Breast epithelium (tissue), 3 donors: Measurements from ENCODE around the gene PSORS1C1.

Source experiments
- POLR2A ChIP-seq: fragments of 450-650 bp; IDR thresholded peaks from one replicate; pipeline ENCODE4 v1.6.1; 2016; ENCODE audit warnings: antibody characterized with exemption, mild to moderate bottlenecking, moderate library complexity
- POLR2AphosphoS5 ChIP-seq, 3 donors: sonication (generic); formaldehyde crosslinking; IDR thresholded peaks; one replicate each; pipeline ENCODE4 v1.6.1; 2017; ENCODE audit warnings: antibody characterized with exemption in 3 of 3
- TF ChIP-seq, protein P1 (sequence below), 3 donors: fragments of 450-650 bp; IDR thresholded peaks; one replicate each; pipeline ENCODE4 v1.5.1; 2016 to 2017; ENCODE audit warnings: antibody characterized with exemption in 3 of 3, mild to moderate bottlenecking in 3 of 3, moderate library complexity in 3 of 3

DNA sequence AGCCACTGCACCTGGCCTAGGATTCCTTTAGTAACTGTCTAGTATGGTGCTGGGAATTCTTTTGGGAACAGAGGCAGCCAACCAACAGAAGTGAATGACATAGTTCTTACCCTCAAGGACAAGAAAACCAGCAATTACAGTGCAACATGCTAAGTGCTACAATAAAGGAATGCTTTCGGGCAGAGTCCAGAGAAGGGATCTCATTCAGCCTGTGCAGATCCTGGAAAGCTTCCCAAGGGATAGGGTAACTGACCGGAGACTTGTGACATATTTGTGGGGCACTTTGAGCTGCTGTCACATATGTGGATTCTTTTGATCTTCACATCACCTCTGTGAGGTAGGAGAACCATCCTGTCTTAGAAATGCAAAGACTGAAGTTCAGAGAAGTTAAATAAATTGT lies 49.0 kb upstream of the PSORS1C1 start:
- TF ChIP-seq POLR2A (no peak), POLR2AphosphoS5 (IDR thresholded peaks at IDR 0.05) (no peak)
- TF ChIP-seq, protein P1, sequence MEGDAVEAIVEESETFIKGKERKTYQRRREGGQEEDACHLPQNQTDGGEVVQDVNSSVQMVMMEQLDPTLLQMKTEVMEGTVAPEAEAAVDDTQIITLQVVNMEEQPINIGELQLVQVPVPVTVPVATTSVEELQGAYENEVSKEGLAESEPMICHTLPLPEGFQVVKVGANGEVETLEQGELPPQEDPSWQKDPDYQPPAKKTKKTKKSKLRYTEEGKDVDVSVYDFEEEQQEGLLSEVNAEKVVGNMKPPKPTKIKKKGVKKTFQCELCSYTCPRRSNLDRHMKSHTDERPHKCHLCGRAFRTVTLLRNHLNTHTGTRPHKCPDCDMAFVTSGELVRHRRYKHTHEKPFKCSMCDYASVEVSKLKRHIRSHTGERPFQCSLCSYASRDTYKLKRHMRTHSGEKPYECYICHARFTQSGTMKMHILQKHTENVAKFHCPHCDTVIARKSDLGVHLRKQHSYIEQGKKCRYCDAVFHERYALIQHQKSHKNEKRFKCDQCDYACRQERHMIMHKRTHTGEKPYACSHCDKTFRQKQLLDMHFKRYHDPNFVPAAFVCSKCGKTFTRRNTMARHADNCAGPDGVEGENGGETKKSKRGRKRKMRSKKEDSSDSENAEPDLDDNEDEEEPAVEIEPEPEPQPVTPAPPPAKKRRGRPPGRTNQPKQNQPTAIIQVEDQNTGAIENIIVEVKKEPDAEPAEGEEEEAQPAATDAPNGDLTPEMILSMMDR (IDR thresholded peaks at IDR 0.05): no peak
